NCI-H1417 (cell line): ENCODE data around the gene NID1.
"Not testable (repeated sequence)": the region's sequence is repeated elsewhere in the genome, so short reads cannot be mapped to it uniquely, and the experiment has no call there.

Source experiments
- DNase-seq, 3 experiments: peaks; one replicate each; lab custom pipeline; 2025; lab: John Stamatoyannopoulos, UW

The NID1 gene

GRCh38 chr1:235996048-235996785, 68.7 kb downstream of the NID1 start:
- DNase-seq: peak in 2 of 3 experiments; percentile 5 to 56

DNA sequence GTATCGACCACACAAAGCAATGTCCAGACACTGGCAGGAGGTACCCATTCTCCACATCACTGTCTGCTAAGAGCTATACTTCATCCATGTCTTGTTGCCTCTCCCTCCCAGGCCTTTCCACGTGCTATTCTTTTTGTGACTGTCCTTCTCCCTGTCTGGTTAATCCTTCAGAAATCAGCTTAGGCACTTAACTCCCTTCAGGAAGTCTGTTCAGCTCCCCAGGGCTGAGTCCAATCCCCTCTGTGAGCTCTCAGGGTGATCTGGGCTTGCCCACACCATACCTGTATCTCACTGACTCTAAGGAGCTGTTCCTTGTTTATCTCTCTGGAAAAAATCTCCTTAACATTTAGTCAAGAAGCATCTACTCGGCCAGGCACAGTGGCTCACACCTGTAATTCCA, 69.4 kb downstream of the NID1 start:
- DNase-seq: no peak

GRCh38 chr1:235993652-235994051, 71.2 kb downstream of the NID1 start:
- no peak for DNase-seq

DNA sequence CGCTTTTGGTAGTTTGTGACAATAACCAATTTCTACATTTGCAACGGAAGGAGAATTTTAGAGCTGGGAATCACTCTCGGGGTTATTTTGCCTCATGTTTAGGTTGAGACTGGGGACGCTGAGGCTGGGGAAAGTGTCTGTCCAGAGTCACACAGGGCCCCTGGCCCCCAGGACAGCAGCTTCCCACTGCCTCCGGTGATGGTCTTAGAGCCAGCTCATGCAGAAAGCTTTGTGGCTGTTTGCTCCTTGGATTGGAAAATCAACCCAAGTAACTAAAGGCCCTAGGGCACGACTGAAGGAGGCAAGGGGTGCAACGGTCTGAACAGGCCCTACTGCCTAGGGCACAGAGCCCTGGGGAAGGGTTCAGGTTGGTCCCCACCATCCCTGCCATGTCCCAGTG, 72.0 kb downstream of the NID1 start:
- no peak for DNase-seq

GRCh38 chr1:235992346-235992745, 72.5 kb downstream of the NID1 start:
- DNase-seq: no peak

DNA sequence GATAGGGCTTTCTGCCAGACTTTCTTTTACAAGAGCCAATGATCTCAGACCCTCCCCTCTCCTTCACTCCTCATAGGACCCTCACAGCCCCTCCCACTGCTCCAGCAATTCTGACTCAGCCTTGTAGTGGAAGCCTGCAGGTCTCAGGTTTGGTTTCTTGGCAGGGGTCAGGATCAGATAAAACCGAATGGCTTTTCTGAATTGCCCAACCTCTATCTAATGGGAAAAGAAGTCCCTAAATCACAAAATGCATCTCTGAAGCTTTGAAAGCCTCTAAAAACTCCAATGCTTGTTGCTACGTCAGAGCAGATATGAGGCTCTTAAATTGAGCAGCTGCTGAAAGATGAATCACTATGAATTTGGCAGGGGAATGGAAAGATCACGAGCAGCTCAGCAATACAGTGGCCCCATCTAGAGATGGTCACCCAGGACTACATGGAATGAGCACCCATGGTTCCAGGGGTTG, 74.5 kb downstream of the NID1 start:
- no peak for DNase-seq

GRCh38 chr1:235989105-235989504, 75.8 kb downstream of the NID1 start:
- DNase-seq: no peak

- no peak for DNase-seq
Measured at GRCh38 chr1:235986869-235987268, 78.0 kb downstream of the NID1 start.

- DNase-seq: no peak
Measured at GRCh38 chr1:235984041-235984825, 80.7 kb downstream of the NID1 start.

GRCh38 chr1:235980976-235981375, 83.9 kb downstream of the NID1 start:
- DNase-seq: no peak

- no peak for DNase-seq
Measured at GRCh38 chr1:235979716-235980333, 85.1 kb downstream of the NID1 start.

GRCh38 chr1:235979176-235979575, 85.7 kb downstream of the NID1 start:
- DNase-seq: no peak

DNA sequence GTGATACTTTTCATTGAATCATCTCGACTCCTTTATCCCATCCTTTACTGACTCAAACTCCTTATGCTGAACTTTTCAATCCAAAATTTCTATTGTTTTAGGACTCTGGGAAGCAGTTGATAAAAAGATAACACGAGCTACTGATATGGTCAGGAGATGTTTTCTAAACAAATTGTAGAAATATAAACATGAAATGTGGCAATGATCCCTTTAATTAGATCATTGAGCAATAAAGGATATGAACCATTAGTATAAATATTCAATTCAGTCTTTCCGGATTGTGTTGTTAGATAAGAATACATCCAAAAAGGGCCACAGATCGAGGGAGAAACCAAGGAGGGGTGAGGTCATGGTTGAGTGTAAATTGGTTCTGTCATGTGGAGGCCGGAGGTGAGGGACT, 88.4 kb downstream of the NID1 start:
- DNase-seq: no peak

DNA sequence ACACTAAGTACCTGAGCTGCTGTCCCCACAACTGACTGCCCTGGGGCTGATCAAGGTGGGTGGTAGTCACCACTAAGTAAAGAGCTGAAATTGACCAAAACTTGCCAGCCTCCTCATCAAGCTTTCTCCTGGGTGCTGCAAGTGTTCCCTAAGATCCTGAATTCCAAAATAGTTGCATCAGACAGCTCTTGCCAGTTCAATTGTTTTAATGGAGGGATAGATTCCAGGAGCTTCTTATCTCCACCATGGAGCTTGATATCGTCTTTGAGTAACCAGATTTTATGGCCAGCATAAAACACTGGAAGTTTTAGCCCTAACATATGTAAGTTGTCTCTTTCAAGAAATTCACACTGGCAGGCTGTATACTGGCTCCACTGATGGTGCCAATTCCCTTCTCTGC, 90.3 kb downstream of the NID1 start:
- DNase-seq: no peak

GRCh38 chr1:235972691-235973090, 92.2 kb downstream of the NID1 start:
- DNase-seq: not testable (repeated sequence)

GRCh38 chr1:235972311-235972689, 92.6 kb downstream of the NID1 start:
- DNase-seq: peak in 1 of 3 experiments; percentile 21

GRCh38 chr1:235971571-235972310, 93.1 kb downstream of the NID1 start:
- peak; percentile 71 to 90 (median 73) for DNase-seq

- no peak for DNase-seq
Measured at GRCh38 chr1:235971020-235971419, 93.9 kb downstream of the NID1 start.

- no peak for DNase-seq
Measured at GRCh38 chr1:235968831-235969230, 96.1 kb downstream of the NID1 start.

- DNase-seq: not testable (repeated sequence)
Measured at GRCh38 chr1:235966134-235966533, 98.8 kb downstream of the NID1 start.

DNA sequence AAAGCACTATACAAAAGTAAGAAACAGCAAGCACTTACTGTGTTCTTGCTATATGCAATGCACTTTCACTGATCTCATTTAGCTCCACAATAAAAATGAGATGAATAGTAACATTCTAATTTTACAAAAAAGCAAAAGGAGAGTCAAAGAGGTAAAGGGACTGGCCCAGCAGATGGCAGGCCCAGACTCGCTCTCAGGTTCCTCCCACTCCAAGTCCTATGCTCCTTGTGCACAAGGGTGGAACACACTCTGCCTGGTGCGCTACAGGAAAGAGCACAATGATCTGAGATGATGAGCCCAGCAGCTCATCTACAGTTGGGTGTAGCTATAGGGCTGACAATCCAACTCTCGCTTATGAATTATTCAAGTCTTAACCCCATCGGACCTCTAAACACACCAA, 104.1 kb downstream of the NID1 start:
- peak in 1 of 3 experiments; percentile 20 for DNase-seq

DNA sequence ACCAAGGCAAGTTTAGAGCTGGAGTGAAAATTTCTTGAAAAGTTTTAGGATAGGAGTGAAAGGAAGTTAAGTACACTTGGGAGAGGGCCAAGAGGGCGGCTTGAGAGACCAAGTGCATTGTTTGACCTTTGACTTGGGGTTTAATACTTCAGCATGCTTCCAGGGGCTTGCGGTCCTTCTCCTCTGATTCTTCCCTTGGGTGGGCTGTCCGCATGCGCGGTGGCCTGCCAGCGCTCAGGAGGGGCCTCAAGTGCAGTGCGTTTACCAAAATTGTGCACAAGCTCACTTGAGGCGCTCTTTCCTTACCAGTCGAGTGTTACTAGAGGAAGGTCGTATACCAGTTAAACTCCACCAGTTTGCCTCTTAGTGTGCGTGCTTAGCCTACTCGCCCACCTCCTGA, 106.9 kb downstream of the NID1 start:
- DNase-seq: no peak
